Pulmonary artery endothelial cell (primary cell): ENCODE results near the gene IQCN. TPM values are rescaled to one million over a fixed set of nuclear protein-coding genes. Genes with fewer than 3 reads are reported as not detected.

Source experiments
- DNase-seq: peaks from one replicate; pipeline ENCODE4 v3.0.0-alpha.2; 2011; ENCODE audit warnings: low read depth, low spot score
- total RNA-seq: library from RNA; depleted of rRNA; stranded (reverse); fragments of >200 nt; gene quantifications from 2 replicates; pipeline ENCODE4 v1.2.3, GENCODE V29; 2014

The IQCN gene
- total RNA-seq = 0.07 TPM in 1 of 2 replicates, not detected in the other

- DNase-seq = no peak
Measured at GRCh38 chr19:18274219-18274780, at the start of gene IQCN. Gene IQCN (minus strand): TSS chr19:18274452. CDS start chr19:18269478, 4,974 bp downstream.

- peak; percentile 85 for DNase-seq
Measured at GRCh38 chr19:18322759-18323460, 48.7 kb upstream of the IQCN start, which contains the start of gene LSM4. Gene LSM4 (minus strand): TSS chr19:18323076. CDS start chr19:18323020, 56 bp downstream.

- no peak for DNase-seq
Measured at GRCh38 chr19:18322318-18322758, 48.1 kb upstream of the IQCN start.

- no peak for DNase-seq
Measured at GRCh38 chr19:18321734-18322102, 47.5 kb upstream of the IQCN start.

GRCh38 chr19:18320865-18321733, 46.8 kb upstream of the IQCN start:
- DNase-seq = no peak

GRCh38 chr19:18319591-18320135, 45.4 kb upstream of the IQCN start:
- no peak for DNase-seq

- DNase-seq = peak; percentile 40
Measured at GRCh38 chr19:18317961-18318800, 43.9 kb upstream of the IQCN start.

- DNase-seq = no peak
Measured at GRCh38 chr19:18313398-18313797, 39.1 kb upstream of the IQCN start.

GRCh38 chr19:18312092-18312534, 37.9 kb upstream of the IQCN start:
- DNase-seq = no peak

- no peak for DNase-seq
Measured at GRCh38 chr19:18311502-18312091, 37.3 kb upstream of the IQCN start.

GRCh38 chr19:18310966-18311365, 36.7 kb upstream of the IQCN start:
- no peak for DNase-seq

GRCh38 chr19:18310118-18310909, 36.1 kb upstream of the IQCN start:
- DNase-seq = no peak

- DNase-seq = no peak
Measured at GRCh38 chr19:18309525-18310064, 35.3 kb upstream of the IQCN start.

GRCh38 chr19:18308948-18309325, 34.7 kb upstream of the IQCN start:
- DNase-seq = no peak

GRCh38 chr19:18308051-18308947, 34.0 kb upstream of the IQCN start:
- DNase-seq = no peak

GRCh38 chr19:18307271-18307681, 33.0 kb upstream of the IQCN start:
- DNase-seq = no peak

- no peak for DNase-seq
Measured at GRCh38 chr19:18306888-18307260, 32.6 kb upstream of the IQCN start.

GRCh38 chr19:18306209-18306887, 32.1 kb upstream of the IQCN start:
- DNase-seq = no peak
